Measurements from ENCODE around the gene IQSEC1.

Gene IQSEC1

GRCh38 chr3:13046569-13047274, 26.5 kb downstream of the IQSEC1 start:
- no peak for DNase-seq

GRCh38 chr3:13045904-13046568, 27.2 kb downstream of the IQSEC1 start:
- DNase-seq: no peak

GRCh38 chr3:13045241-13045903, 27.9 kb downstream of the IQSEC1 start:
- DNase-seq: no peak

GRCh38 chr3:13044496-13045240, 28.6 kb downstream of the IQSEC1 start:
- no peak for DNase-seq

GRCh38 chr3:13043656-13044055, 29.6 kb downstream of the IQSEC1 start:
- no peak for DNase-seq

GRCh38 chr3:13042715-13043271, 30.4 kb downstream of the IQSEC1 start:
- no peak for DNase-seq

GRCh38 chr3:13042127-13042701, 31.0 kb downstream of the IQSEC1 start:
- DNase-seq: no peak

- no peak for DNase-seq
Measured at GRCh38 chr3:13041113-13041776, 32.0 kb downstream of the IQSEC1 start.

GRCh38 chr3:13040361-13041074, 32.7 kb downstream of the IQSEC1 start:
- DNase-seq: peak in 1 of 4 experiments; percentile 6

- DNase-seq: no peak
Measured at GRCh38 chr3:13039213-13039896, 33.9 kb downstream of the IQSEC1 start.

- DNase-seq: no peak
Measured at GRCh38 chr3:13037458-13038117, 35.6 kb downstream of the IQSEC1 start.

- DNase-seq: no peak
Measured at GRCh38 chr3:13034861-13035260, 38.4 kb downstream of the IQSEC1 start.

GRCh38 chr3:13034109-13034800, 39.0 kb downstream of the IQSEC1 start:
- no peak for DNase-seq

- DNase-seq: no peak
Measured at GRCh38 chr3:13032206-13032605, 41.0 kb downstream of the IQSEC1 start.

GRCh38 chr3:13031621-13032020, 41.6 kb downstream of the IQSEC1 start:
- DNase-seq: no peak

GRCh38 chr3:13030684-13031083, 42.5 kb downstream of the IQSEC1 start:
- no peak for DNase-seq

GRCh38 chr3:13028010-13028821, 45.0 kb downstream of the IQSEC1 start:
- no peak for DNase-seq

GRCh38 chr3:13027154-13027553, 46.1 kb downstream of the IQSEC1 start:
- DNase-seq: no peak

GRCh38 chr3:13026534-13026933, 46.7 kb downstream of the IQSEC1 start:
- no peak for DNase-seq

Measured in activated naive CD4-positive, alpha-beta T cell (primary cell).